Measurements from ENCODE around the gene PRSS3.

- TF ChIP-seq TEAD4 (CRISPR knock-in tag; IDR thresholded peaks at IDR 0.05) (no peak), MAX (CRISPR knock-in tag; IDR thresholded peaks at IDR 0.05) (no peak), ZNF138 (CRISPR knock-in tag; conservative IDR thresholded peaks at IDR 0.05) (no peak), HMGA2 (CRISPR knock-in tag; IDR thresholded peaks at IDR 0.05) (no peak), NFYB (CRISPR knock-in tag; conservative IDR thresholded peaks at IDR 0.05; ENCODE audit: low read depth) (no peak), JAZF1 (CRISPR knock-in tag; IDR thresholded peaks at IDR 0.05) (no peak), NR3C1 (CRISPR knock-in tag; conservative IDR thresholded peaks at IDR 0.05; ENCODE audit: low read depth) (no peak), JUN (CRISPR knock-in tag; IDR thresholded peaks at IDR 0.05) (no peak), PREB (CRISPR knock-in tag; IDR thresholded peaks at IDR 0.05; ENCODE audit: borderline replicate concordance) (no peak)
- TF ChIP-seq, protein P1, sequence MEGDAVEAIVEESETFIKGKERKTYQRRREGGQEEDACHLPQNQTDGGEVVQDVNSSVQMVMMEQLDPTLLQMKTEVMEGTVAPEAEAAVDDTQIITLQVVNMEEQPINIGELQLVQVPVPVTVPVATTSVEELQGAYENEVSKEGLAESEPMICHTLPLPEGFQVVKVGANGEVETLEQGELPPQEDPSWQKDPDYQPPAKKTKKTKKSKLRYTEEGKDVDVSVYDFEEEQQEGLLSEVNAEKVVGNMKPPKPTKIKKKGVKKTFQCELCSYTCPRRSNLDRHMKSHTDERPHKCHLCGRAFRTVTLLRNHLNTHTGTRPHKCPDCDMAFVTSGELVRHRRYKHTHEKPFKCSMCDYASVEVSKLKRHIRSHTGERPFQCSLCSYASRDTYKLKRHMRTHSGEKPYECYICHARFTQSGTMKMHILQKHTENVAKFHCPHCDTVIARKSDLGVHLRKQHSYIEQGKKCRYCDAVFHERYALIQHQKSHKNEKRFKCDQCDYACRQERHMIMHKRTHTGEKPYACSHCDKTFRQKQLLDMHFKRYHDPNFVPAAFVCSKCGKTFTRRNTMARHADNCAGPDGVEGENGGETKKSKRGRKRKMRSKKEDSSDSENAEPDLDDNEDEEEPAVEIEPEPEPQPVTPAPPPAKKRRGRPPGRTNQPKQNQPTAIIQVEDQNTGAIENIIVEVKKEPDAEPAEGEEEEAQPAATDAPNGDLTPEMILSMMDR (IDR thresholded peaks at IDR 0.05): no peak
- TF ChIP-seq, protein P2, sequence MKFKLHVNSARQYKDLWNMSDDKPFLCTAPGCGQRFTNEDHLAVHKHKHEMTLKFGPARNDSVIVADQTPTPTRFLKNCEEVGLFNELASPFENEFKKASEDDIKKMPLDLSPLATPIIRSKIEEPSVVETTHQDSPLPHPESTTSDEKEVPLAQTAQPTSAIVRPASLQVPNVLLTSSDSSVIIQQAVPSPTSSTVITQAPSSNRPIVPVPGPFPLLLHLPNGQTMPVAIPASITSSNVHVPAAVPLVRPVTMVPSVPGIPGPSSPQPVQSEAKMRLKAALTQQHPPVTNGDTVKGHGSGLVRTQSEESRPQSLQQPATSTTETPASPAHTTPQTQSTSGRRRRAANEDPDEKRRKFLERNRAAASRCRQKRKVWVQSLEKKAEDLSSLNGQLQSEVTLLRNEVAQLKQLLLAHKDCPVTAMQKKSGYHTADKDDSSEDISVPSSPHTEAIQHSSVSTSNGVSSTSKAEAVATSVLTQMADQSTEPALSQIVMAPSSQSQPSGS (CRISPR knock-in tag; IDR thresholded peaks at IDR 0.05; ENCODE audit: borderline replicate concordance, low read depth): no peak
- TF ChIP-seq, protein P3, sequence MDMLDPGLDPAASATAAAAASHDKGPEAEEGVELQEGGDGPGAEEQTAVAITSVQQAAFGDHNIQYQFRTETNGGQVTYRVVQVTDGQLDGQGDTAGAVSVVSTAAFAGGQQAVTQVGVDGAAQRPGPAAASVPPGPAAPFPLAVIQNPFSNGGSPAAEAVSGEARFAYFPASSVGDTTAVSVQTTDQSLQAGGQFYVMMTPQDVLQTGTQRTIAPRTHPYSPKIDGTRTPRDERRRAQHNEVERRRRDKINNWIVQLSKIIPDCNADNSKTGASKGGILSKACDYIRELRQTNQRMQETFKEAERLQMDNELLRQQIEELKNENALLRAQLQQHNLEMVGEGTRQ (CRISPR knock-in tag; IDR thresholded peaks at IDR 0.05): no peak
Measured at GRCh38 chr9:33798545-33798944, 3.2 kb downstream of the PRSS3 start.

Data from WTC11 (cell line).